HG03520 (cell line): ENCODE data around the gene CCNI.
A peak's percentile ranks its signal among the peaks of the same experiment; 100 is the strongest.
"Not testable (repeated sequence)": the region's sequence is repeated elsewhere in the genome, so short reads cannot be mapped to it uniquely, and the experiment has no call there.

Experiments
- ATAC-seq: cut with Tn5 transposase; IDR thresholded peaks from one replicate; pipeline ENCODE4 v1.9.1; 2021; ENCODE audit warnings: mild to moderate bottlenecking, moderate library complexity; ENCODE audit not compliant: unreplicated experiment

CCNI gene

DNA sequence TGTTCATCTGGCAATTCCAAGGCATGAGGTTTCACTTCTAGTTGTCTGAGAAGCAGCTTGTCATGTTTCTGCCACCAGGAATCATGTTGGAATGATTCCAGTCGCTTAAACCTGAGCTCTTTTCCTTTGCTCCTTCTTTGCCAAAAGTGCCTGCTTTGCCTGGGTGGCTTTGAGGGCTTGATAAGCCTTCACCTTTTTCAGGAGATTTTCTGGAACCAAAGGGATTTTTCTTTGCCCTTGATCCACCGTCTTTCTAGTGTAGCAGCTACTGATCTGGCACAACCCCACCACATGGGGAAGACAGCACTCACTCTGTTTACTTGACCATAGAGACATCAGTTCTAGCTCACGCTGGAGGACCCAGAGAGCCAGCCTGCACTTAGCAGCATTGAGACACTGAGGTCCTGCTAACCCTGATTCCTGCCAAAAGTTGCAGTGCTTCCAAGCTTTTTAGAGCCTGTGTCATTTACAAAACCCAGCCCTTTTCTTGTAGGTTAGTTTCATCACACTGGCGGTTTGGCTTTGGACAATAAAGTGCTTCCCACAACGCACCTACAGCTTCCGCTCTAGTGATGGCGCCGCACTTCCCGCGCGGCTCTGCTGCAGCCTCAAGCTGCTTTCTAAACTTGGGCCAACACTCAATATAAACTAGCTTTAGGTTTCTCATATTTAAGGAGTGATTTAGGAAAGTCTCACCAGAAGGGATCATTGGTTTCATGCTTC is 7.3 kb upstream of the CCNI start:
- no peak for ATAC-seq

DNA sequence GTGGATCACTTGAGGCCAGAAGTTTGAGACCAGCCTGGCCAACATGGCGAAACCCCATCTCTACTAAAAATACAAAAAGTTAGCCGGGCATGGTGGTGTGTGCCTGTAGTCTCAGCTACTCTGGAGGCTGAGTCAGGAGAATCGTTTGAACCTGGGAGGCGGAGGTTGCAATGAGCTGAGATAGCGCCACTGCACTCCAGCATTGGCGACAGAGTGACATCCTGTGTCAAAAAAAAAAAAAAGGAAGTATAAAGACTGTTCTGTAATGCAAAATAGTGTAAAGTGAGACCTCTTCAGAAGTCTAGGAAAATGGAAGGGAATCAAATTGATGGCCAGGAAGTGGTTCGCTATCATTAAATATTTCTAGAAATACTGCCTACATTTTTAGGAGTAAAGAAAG is 5.0 kb upstream of the CCNI start:
- ATAC-seq = not testable (repeated sequence)

DNA sequence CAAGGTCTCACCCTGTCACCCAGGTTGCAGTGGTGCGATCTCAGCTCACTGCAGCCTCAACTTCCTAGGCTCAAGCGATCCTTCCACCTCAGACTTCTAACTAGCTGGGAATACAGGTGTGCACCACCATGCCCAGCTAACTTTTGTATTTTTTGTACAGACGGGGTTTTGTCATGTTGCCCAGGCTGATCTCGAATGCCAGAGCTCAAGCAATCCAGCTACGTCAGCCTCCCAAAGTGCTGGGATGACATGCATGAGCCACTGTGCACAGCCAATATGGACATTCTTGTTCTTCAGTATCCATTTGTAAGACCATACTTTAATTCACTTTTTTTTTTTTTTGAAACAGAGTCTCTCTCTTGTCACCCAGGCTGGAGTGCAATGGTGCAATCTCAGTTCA is 3.5 kb upstream of the CCNI start:
- no peak for ATAC-seq

DNA sequence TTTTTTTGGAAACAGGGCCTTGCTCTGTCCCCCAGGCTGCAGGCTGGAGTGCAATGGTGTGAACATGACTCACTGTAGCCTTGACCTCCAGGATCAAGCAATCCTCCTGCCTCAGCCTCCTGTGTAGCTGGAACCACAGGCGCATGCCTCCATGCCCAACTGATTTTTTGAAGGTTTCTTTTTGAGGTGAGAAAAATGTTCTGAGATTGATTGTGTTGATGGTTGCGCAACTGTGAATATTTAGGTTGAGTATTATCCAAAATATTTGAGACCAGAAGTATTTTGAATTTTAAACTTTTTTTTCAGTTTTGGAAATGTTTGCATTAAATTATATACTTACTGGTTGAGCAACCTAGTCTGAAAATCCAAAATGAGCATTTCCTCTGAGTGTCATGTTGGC is 2.6 kb upstream of the CCNI start:
- ATAC-seq = no peak

DNA sequence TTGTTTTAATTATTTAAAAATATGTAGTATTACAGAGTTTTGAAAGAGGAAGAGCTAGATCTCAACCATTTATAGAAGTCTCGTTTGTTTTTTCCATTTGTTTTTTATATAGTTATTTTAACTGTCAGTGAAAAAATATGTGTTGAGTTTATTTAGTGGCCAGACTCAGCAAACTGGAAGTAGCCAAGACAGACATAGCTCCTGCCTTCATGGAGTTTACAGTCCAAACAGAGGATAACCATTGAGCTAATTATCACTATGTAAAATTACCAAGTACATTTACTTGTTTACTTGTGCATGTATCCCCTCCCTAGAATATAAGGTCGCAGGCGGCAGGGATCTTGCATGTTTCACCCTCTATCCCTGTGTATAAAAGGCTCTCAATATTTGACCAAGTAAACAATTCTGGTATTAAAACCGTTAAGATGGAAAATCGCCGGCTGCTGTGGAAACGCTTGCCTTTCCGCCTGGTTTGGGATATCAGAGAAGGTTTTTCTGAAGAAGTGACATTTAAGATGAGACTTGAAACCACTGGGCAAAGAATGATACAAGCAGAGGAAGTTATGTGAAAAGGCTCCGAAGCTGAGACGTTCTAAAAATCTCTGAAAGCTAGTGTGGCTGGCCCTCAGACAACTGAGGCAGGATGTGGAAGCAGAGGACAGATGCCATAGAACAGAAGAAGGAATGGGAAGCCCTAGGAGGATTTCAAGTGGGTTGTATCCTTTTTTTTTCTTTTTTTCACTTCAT is 1.3 kb upstream of the CCNI start:
- ATAC-seq = no peak

DNA sequence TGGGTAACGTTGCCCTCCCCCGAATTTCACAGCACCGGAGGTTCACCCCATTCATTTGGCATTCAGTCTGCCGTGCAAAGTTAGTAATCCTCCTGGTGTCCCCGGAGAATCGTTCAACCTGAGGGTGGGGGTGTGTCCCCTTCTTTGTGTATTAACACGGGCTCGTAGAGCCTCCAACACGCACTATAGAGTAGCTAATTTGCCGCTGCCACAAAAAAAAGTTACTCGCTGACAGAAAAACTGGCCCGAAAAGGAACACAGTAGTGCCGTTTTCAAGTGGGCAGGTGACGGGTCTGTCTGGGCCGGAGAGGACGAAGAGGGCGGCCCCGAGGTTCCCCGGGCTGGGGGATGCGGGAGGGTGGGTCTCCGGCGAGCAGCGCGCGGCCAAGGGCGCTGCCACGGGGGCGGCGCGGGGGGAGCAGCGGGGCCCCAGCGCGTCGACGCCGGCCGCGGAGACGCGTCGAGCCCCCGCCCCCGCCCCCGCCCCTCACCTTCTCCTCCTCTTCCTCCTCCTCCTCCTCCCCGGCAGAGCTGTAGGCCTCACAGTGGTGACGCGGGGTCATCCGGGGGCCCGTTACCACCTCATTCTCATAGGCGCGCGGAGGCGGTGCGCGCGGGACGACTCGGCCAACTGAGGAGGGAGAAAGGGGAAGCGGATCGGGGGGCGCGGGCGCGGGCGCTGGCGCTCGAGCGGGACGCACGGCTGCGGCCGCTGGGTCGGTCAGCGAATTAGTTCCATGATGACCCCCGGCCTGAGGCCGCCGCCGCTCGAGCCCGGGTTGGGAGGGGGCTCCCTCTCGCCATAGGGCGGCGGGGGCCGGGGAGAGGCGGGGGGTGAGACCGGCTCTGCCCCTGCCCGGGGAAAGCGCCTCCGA is 571 bp downstream of the CCNI start:
- peak; percentile 51 for ATAC-seq

DNA sequence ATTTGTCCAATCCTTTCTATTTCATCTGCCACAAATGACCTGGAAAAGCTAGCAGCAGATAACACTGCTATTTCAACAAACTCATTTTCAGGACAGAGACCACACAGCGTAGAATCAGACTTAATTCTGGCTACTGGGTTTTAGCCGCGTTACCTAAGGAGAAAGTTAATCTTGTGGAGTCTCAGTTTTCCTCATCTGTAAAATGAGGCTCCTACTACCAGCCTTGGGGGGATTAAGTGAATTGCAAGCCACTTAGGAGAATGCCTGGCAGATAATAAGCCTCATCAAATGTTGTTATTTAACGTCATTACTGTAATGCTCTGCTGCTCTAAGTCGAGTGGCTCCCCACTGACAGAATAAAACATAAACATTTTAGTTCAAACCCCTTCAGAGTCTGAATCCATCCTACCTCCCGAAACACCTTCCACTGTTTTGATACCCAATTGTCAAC is 1.4 kb downstream of the CCNI start:
- ATAC-seq = no peak

DNA sequence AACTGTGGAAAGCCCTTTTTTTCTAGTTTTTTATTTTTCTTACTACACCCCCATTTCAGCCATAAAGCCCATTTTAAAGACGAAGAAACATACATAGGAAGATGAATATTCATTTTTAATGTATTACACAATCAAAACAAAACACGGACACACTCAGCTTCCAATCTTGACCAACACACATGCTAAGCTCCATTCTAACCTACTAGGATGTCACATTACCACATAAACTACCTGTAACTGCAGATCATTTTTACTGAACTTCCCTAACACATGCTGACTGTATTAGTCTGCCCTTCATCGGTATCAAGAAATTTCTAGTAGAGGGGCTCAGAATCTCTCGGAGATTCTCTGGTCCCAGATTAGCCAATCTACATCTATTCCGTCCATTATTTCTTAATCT is 1.8 kb downstream of the CCNI start:
- ATAC-seq = no peak

DNA sequence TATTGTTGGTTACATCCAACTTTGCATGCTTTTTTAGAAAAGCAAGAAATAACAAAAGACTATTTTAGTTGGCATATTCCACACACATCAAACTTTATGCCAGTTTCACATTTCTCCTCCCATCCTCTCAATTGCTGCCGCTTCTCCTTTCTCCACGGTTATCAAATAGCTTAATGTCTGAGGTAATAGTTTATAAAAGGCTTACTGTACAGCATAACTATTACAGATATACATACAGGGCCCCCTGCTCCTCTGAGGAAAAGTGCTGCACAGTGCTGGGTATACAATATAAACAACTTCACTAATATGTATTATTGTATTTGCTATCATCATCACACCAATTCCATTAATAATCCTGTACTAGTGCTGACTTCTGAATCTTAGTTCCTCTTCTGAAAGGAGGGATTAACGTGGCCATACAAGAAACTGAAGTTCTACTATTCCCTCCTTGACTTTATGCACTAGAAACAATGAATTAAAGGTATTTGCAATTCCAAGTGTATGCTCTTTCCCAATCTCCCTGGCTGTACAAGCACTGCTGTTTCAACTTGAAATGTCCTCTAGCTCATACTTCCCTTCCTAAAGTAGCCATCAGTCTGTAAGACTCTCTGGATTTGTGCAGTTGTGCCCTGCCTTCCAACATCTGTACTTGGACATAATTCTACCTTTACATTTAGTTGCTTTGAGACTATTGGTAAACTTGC is 2.5 kb downstream of the CCNI start:
- ATAC-seq = no peak

DNA sequence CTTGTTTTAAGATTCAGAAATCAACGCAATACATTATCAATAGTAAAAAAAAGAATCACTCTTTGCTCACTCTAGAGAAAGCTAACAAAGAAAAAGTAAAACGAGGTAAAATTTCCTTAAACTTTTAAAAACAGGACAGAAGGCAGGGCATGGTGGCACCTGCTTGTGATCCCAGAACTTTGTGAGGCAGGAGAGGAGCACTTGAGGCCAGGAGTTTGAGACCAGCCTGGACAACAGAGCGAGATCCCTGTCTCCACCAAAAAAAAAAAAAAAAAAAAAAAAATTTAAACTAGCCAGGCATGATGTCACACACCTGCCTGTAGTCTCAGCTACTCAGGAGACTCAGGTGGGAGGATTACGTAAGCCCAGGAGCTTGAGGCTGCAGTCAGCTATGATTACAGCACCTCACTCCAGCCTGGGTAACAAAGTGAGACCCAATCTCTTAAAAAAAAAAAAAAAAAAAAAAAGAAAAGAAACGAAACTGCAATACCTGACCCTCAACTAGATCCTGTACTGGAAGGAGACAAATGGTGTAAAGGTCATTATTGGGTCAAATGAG is 3.5 kb downstream of the CCNI start:
- no peak for ATAC-seq

DNA sequence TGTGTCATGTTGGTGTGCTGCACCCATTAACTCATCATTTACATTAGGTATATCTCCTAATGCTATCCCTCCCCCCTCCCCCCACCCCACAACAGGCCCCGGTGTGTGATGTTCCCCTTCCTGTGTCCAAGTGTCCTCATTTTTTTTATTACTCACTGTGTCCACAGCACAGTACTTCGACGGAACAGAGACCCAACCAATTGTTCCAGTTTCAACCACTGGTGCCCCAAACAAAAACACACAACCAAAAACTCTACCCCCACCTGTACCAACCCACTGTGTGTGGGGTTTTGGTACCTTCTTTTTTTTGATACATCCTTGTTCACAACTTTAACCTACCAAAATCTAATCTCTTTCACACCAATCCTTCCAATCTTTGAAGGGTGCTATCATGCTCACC is 6.3 kb downstream of the CCNI start:
- not testable (repeated sequence) for ATAC-seq

DNA sequence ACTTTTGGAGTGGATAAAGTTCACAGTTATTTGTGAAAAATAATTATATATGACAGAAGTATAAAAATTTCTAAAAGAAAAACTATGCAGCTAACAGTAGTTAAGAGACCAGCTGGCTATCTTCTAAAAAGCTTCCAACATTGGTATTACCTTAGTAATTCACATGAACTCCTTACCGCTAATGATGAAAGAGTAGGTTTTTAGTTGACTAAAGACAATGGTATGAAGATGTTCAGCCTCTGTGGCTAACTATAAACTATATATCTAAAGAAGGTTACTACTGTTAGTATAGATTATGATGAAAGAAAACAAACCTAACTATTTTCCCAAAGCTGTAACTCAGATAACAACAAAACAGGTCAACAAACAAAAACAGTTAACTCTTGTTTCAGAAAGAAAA is 10.4 kb downstream of the CCNI start:
- no peak for ATAC-seq

DNA sequence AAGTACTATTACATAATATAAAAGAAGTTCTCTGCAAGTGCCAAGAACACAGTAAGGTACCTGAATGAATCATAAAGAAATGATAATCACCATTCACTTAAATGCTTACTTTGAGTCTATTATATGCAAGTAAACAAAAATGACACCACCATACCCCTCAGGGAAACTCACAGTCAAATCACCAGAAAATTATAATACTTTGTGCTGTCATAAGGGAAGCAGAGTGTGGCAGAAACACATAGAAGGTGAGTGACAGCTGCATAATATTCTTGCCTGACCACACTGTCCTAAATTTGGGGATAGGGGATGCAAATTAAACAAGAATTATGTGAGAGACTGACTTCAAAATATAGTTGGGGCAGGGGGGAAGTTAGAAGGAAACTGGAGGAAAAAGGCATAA is 12.9 kb downstream of the CCNI start:
- no peak for ATAC-seq

DNA sequence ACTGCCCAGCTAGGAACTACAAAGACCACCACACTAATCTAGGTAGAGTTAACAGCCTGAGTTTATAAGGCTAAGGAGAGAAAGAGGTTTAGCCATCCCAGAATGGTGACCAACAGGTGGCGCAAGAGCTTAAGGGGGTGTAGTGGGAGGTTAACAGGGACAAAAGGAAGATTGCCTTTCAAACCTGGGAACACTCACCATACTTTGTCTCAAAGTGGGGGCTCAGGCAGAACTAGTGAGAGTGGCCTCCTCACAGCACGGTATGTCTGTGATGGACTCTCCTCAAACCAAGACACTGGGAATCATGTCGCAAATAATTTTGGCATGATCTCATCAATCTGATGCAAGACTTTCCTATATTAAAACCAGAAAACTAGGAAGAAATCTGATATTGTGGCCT is 23.4 kb downstream of the CCNI start:
- no peak for ATAC-seq

DNA sequence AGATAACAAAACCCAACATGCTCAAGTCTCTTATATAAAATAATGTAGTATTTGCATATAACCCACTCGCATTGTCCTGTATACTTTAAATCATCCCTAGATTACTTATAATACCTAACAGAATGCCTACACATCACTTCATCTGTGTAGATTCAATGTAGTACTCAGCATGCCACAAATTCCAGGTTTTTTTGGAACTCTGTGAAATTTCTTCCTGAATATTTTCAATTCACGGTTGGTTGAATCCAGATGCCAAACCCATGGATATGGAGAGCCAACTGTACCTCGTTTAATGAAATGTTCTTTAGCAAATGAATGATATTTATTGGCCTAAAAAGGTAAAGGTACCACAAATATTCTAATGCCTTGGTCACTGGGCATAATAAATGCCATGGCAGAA is 24.8 kb downstream of the CCNI start:
- ATAC-seq = no peak

DNA sequence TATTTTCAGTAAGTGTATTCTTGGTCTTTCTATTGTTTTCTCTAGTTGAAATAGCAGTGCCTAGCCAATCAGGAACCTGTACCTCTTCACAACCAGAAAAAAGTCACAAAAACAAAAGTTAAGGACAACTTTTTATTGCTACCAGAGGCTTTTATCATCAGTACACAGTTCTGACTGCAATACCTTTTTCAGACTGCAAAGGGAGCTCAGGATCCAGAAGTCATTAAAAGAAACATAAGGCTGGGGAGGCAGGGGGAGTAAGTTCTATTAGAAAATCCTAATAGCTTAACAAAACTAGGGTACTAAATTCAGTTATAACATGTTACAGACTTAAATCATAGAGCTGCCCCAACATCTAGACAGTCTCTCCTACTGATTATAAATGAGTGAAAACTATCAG is 28.8 kb downstream of the CCNI start:
- ATAC-seq = no peak

DNA sequence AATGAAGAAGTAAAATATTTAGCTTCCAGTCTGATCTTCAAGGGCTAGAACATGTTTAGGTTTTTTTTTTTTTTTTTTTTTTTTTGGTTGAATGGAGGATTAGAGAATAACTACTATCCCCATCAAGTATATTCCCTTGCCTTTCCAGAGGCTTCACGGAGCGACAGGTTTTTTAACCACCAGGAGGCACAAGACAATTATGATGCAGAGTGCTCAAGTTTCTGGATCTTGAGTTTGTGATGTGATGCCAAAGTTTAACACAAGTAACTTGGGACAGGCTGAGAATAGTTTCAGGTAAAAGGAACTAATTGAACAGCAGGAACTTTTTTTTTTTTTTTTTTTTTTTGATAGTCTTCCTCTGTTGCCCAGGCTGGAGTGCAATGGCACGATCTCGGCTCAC is 30.3 kb downstream of the CCNI start:
- no peak for ATAC-seq

DNA sequence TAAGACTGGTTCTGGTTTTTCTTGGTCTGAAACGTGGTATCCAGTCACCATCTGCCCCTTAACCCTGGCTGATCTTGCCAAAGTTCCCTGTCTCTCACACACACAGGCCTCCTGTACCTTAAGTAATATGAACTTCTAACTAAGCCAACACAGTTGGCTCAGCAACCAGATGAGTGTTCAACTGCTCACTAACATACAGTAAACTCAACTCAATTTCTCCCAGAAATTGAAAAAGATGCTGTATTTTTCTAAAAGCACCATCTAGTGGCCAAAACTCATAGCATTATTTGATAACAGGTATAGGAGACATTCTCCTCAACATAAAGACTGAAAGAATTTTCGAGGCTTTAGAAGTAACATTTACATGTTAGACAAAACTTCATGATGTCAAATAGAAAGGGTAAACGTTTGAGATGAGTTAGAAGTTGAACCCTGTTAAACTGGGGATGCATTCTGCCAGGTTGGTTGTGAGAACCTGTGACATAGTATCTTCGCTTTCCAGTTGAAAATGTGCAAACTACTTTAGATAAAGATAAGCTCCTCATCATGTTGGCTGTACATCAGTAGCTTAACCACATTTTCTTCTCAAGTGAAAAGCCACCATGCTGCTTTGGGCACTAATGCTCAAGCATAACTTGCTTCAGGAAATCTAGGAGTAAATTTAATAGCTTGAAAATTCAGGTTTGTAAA is 31.2 kb downstream of the CCNI start:
- no peak for ATAC-seq

DNA sequence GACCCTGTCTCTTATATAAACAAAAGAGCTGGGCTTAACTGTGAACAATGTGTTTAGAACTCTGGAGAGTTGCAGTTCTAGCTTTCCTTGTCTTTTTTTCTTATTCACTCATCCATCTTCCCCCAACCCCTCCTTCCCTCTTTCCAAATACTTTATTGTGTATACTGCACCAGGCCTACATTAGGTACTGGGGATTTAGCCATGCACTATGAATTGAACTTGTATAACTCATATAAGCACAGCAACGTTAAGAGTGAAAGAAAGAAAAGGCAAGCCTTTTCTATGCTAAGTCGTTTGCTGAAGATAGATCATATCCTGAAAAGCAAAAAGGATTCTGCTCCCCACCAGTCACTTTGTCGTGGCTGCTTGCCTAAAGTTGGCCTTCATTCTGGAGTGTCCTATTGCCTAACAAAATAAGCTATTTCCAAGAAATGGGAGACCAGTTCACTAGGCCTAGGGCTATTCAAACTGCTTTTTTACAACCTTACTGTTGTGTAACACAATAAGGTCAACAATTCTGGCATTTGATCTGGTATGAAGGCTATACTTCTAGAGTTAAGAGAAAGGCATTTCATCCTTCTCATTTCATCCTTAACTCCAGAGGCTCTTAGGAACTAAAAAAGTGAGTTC is 32.2 kb downstream of the CCNI start:
- ATAC-seq = no peak
